ENCODE results near the gene COL1A1.

The COL1A1 gene

DNA sequence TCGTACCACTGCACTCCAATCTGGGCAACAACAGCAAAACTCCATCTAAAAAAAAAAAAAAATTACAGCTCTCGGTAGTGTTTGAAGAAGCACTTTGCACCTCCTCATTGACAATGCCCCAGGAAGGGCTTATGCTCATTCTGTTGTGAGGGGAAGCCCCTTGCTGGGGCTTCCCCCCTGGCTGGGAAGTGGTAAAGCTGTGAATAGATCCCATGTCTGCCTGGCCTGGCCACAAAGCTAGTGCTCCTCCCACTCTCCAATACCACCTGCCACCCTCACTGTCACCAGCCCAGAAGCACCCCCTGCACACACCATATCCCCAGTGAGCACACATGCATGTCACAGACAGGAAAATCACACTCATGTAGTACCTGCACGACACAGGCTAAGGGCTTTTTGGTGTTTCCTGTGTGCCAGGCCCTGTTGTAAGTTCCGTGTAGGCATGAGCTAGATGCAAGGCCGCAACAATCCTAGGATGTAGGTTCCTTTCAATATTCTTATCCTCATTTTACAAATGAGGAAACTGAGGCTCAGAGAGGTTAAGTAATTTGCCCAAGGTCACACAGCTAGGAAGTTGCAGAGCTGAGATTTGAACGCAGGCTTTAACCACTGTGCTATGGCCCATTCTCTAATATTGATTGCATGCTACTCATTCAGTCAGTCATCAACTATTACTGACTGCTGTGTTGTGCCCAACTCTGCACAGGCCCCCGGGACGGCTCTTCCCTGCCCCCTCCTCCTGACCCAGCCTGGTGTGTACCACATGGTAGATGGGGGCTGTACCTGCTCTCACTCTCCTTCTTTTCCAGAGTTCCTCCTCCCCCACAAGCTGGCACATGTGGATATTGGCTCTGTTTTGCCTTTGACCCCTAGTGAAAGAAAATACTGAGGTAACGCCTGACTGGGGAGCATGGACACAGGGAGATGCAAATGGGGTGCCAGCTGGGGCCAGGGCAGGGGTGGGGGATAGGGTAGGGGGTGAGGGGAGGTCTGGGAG is 11.9 kb upstream of the COL1A1 start:
- peak; percentile 76 to 80 for DNase-seq

DNA sequence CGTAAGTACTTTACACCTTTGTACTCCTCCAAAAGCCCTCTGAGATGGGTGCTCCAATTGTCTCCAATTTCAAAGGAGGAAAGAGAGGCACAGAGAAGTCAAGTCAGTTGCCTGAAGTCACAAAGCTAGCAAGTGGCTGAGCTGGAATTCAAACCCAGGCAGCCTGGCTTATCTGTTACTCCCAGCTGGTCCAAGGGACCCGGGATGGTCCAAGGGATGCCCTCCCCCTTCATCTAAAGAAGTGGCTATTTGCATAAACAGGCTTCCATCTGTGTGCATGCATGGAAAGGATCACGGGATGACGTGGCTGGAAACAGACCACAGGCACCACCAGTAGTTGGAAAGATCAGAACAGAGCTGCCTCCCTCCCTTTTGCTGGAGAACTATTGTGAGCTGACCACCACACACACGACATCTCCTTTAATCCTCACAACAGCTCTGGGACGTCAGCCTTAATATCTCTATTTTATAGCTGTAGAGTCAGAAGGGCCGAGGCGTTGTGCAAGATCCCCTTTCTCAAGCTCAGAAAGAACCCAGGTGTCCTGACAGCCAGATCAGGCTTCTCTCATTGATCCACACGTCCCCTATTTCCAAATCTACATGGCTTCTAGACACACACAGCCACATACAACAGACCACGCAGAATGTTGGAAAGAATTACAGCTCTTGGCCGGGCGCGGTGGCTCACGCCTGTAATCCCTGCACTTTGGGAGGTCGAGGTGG is 10.9 kb upstream of the COL1A1 start:
- DNase-seq, result no peak

DNA sequence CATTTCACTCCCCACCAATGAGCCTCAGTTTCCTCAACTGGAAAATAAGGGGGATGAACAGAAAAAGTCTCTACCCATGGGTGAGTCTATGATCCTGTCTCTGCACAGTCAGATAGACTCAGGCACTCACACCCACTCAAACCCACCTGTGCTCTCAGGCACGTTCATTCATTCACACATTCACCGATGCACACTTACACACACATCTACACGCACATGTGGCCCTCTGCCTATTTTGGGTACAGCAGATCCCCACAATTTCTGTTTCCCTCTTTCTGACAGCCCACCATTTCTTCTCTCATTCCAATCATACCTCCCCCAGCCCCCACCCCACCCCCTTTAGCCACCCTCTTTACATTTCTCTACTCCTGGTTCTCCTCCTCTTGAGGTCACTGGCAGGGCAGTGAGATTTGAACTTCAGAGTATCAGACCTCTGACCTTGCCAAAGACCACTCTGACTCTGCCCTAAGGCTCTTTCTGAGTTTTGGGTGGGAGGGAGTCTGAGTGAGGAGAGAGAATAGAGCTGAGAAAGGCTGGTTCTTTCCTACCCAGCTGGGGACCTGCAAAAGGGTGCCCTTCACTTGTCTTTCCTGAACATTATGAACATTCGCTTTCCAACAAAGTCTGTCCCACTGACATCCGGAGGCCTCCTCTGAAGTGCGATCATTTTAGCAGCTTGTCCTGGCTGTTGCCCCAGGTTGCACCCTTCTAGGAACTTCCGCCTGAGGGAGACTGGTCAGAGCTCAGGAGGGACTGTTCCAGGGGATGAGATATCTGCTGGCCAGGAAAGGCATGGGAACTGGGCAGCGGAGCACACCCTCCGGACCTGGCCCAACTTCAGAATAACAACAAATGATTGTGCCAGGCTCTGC is 10.1 kb upstream of the COL1A1 start:
- DNase-seq, result no peak

DNA sequence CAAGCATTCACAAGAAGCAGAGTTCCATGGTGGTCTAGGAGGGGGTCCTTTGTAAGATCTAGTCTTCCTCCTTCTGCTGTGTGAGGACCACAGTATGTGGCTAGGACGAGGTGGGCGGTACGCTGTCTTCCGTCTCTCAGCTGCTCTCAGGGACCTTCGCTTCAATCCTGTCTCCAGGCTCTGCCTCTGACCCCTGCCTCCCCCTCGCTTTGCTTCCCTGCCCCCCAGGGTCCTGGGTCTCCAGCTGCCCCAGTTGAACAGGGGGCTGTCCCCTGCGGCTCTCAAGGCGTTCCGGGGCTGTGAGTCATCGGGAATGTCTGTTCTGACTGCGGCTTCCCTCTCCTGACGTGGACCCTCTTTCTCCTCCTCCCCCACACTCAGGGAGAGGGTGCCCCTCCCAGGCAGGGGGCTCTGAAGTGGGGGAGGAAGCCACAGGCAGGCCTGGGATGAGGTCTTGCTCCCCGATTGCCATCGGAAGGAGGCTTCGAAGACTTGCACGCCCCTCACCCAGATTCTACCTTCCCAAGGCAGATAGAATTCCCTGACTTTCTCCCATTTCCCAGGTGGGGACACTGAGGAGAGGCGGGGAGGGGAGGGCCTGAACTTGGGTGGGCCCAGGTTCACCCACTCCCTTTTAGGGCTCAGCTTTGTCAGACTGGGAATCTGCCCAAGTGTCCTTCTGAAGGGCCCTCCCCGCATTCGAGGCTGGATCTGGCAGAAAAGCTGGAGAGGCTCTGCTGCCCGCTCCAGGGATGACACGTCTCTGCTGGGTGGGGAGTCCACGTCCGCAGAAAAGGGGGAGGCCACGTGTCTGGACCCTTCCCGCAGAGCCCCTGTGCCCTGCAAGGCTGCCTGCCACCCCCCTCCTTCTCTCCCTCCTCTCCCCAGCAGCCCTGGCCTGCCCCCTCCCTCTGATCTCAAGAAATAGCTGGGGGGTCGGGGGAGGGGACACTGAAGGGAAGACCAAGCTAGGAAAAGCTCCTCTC is 9.1 kb upstream of the COL1A1 start:
- DNase-seq, result peak in 1 of 2 experiments; percentile 12

DNA sequence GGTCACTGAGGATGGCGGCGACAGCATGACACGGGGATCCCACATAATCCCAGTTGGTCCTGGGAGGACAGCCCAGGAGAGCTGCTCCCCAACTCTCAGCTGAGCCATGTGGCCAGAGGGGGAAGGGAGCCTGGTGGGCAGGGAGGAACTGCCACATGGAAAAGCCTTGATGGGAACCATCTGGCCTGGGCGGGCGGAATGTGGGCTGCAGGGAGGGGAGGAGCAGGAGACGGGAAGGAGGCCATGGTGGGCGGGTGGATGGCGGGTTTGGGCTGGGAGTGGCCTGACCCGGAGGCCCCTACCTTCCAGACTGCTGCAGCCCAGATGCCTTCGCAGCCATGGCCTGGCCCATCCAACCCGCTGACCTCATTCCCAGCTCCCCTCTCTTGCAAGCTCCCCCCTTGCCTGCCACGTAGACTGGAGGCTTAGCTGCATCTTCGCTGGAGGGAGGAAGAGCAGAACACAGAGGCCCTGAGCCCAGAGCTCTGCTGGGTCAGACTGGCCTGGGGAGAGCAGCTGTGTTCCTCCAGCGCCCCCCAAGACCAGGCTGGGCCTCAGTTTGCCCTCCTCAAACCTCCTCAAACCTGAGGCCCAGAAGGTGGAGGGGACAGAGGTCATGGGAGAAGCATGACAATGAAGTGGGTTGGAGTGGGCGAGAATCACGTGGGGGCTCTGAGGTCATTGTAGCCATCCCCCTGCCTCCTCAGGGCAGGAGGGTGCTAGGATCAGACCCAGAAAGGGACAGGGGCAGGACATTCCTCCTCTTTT is 8.2 kb upstream of the COL1A1 start:
- DNase-seq, result no peak

DNA sequence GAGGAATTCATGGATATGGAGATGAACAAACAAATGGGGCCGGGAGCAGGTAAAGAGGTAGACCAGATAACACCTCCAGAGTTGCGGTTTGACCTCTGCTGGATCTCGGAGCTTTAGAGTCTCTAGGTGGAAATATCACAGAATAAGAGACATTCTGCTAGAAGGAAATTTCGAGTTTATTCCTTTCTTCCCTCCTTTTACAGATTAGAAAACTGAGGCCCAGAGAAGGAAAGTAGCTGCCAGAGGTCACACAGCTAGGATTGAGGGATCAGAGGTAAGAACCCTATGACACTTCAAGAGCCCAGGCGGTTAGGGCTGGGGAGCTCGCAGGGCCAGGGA is 7.7 kb upstream of the COL1A1 start:
- no peak for DNase-seq

DNA sequence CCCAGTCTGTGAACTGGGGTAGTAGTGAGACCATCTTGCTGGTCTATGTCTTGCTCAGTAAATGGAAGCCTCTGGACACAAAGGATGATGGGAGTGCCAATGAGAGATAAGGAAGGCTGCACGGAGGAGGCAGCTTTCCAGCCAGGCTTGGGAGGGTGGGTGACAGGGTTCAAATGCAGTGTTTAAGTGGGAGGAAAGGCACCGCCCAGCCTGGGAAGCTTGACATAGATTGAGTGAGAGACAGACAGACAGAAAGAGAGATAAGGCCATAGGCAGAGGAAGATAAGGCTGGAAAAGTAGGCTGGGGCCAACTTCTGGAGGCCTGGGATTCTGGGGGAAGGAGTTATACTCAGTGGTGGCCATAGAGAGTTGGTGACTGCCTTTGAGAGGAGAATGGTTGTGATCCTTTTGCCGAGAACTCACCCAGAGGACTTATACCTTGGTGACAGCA is 7.2 kb upstream of the COL1A1 start:
- DNase-seq, result no peak

DNA sequence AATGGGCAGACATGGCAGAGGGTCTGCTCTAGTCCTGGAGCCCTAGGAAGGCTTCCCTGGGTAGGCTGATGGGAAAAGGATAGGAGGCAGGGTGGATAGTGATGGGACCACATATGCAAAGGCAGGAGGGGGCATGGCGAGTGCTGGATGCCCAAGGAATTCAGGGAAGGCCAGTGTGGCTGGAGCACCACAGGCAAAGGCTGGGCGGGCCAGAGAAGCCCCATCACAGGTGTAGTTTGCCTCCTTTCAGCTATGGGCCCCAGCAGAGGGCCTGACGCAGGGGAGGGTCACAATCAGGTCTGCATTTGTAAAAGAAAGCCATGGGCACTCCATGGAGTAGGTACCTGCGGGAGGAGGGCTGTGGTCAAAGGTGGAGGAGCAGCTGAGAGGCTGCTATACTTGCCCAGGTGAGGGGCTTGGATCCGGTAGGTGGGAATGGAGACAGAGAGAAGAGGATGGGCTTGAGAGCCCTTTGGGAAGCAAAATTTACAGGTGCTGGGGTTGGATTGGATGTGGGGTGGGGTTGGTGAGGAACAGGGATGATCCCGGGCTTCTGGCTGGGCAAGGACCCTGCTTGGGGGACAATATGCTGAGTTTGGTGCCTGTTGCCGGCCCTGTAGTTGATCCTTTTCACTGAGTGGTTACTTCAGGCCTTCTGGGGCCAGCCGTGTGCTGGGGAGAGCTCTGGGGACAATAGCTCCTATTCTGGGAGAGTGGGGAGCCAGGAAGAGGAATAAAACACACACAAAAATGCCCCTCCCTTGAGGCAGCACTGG is 6.5 kb upstream of the COL1A1 start:
- no peak for DNase-seq

DNA sequence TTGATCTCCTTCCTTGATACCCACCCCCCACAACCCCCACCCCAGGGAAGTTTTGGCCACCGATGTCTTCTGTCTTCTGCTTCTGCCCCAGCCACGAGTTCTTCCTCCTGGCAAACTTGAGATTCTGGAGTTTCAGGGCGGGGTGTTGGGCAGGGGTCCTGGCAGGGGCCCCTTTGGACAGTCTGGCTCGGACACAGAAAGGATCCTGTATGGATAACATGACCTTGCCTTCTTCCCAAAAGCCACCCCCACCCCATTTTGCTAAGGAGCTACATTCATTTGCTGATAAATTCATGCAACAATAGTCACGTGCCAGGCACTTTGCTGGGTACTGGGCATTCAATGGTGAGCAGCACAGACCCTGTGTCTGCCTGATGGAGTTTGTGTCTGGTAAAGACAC is 5.9 kb upstream of the COL1A1 start:
- DNase-seq, result no peak

DNA sequence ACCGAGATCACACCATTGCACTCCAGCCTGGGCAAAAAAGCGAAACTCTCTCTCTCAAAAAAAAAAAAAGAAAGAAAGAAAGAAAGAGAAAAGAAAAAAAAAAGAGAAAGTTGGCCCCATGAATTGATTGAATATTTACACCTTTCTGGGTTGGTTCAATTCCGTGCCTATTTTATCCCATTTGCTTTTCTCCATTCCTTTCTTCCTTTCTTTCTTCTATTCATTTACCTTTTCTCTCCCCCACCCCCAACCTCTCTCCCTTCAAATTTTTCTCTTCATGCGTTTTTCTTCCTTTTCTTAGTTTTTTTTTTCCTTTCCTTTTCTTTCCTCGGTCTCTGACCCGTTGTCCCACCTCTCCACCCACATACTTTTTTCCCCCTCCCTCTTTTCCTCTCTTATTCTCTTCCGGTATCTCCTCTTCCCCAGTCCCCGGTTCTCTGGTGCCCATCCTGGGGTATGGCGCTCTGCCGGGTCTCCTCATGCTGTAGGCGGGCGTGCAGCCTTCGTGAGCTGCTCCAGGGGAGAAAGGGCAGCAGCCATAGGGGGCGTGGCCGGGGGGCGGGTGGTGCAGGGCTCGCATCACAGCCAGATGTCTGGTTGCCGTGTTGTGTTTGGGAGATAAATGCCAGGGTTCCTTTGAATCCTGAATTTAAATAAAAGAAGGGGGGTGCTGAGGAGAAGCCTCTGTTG is 5.3 kb upstream of the COL1A1 start:
- DNase-seq, result no peak

DNA sequence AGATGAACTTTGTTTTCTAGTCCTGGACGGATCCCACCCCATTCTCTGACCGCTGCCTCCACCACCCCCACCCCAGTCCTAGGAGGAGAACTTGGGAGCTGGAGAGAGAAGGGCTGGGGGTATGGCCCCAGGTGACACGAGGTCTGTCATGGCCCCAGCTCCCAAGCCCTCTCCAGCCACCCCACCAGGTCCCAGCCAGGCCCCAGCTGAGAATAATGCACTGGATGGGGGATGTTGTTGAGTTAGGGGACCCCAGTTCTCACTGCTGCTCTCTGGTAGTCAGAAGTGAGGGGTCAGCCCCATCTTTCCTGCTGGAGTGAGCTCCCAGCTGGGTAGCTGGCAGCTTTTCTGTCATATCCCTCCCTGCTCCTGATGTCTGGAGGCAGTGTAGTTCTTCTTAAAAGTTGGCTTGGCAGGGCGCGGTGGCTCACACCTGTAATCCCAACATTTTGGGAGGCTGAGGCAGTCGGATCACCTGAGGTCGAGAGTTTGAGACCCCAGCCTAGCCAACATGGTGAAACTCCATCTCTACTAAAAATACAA is 4.6 kb upstream of the COL1A1 start:
- no peak for DNase-seq

DNA sequence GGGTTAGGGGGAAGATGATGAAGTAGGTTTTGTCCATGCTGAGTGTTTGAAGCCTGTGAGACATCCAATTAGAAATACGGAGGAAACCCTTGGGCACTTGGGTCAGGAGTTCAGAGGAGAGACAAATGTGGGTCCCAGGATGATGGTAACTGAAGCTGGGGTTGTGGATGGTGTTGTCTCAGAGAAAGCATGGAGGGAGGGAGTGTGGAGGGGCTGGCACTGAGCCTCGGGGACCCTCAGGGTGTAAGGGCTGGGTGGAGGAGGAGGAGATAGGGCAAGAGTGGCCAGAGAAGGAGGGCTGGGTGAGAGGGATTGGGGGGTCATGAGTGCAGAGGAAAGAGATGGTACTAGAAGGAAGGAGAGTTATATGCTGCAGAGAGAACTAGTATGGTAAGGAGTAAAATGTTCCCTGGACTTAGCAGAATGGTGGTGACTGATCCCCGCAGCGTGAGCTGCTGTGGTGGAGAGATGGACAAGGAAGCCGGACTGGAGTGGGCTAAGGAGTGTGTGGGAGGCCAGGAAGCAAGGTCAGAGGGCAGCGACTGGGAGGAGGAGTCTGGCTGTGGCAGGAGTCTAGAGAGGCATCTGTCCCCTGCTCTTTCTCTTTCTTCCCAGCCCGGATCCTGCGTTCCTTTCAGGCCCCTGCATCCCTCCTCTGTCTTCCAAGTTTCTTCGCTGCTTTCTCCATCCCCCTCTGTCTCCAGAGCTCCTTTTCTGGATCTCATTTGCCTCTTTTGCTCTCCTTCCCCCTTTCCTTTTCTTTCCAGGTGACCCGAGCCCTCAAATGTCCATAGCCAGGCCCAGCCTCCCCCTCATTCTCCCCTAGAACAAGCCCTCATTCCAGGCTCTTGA is 3.9 kb upstream of the COL1A1 start:
- DNase-seq, result no peak

DNA sequence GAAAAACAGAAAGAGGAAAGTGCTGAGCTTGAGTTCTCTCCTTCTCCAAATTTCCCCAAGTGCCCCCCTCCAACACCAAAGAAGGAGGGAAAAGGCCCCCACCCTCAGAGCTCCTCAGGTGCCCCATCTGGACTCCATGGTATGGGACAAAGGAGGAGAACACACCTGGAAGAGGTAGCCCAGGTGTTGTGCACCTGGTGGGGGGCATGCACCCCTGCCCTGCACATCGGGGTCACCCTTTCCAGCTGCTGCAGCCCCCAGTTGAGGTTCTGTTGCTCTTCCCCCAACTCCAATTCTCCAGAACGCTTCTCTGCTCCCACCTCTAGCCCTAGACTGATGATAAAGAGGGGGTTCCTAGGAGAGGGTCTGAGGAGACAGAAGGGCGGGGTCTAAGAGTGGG is 3.0 kb upstream of the COL1A1 start:
- DNase-seq, result no peak

DNA sequence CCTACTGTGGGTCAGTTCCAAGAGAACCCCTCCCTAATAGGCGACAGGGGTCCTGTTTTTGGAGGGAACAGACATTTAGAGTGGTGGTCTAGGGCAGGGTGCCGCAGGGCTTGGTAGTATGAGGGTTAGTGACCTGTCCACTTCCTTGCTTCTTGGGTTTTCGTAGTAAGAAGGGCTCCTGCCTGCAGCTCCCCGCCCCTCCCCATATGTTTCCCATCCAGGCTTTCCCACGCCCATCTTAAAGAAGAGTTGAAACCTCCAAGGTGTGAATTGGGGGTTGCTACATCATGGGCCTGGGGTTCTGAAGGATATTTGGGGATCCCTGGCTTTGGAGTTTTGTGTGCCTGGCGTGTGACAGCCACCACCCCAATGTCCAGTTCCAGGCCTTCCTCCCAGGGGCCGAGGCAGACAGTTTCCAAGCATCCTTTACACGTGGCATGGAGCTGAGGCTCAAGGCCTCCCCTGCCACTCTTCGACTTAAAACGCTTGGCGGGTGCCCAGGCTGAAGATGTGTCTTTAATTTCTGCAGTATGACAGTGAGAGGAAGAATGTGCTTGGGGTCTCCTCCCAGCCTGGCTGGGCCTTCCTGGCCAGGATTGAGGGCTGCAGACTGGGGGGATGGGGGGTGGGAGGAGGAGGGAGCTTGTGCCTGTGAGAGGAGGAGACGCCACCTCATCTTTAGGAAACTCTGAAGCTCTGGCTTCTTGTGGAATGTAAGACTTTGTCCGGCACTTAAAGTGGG is 2.3 kb upstream of the COL1A1 start:
- no peak for DNase-seq

DNA sequence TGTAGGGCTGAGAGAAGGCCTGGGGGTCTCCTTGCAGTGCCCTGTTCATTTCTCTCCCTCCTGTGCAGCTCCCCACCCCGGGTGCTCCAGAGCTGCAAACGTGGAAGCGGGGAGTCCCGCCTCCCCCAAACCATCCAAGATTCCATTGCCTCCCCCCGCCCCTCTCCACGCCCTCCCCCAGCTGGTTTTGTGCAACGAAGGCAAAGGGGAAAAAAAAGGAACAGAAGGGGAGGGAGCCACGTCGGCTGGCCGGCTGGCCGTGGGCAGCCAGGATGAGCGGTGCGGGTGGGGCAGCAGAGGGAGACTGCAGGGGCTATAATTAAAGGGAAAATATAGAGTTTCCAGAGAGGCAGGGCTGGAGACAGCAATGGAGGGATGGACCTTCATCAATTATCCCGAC is 1.7 kb upstream of the COL1A1 start:
- DNase-seq, result no peak

DNA sequence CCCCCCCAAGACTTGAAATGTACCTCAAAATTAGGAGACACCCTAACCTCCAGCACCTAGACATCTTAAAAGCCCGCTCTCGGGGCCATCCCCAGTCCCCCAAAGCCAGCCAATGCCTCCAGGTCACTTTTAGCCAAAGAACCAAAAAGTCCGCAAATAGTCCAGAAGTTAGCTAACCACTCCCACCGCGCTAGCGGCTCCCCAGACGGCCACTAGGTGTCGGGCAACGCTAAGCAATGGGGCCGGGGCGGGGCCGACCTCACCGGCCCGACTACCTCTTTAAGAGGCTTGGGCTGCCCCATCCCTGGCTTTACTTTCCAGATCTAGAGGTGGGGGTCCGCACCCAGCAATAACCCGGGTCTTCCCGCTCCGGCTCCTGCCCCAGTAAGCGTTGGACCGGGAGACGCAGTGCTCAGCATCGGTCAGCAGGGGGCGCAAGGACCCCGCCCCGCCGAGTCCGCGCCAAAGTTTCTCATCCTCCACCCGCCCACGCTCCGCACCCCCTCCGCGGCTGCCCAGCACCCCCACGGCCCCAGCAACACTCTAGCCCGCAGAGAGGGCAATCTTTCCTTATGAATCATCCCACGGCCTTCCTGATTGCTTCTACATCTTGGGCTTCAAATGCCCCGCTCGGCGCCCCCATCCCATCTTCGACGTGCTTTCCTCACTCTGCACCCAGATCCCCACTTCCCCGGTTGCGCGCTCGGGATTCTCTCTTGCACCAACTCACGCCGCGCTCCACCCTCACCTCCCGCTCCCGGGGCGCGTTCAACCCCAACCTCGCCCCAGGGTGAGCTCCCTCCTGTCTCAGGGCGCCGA is 765 bp downstream of the COL1A1 start:
- DNase-seq, result peak; percentile 81 to 90

Data from Kasumi-1 (cell line).